Ovary (tissue), 9 donors: ENCODE measurements around the gene ACE. TPM values are rescaled to one million over a fixed set of nuclear protein-coding genes. Genes with fewer than 3 reads are reported as not detected.

ENCODE experiments used
- DNase-seq, 5 donors: peaks; one replicate each; pipeline ENCODE4 v3.0.0-alpha.2; 2019 to 2020
- H3K27ac ChIP-seq, 2 donors: fragments of 200-600 bp; one replicate each; pipeline versions ENCODE4 v1.5.1 to v1.8.0; 2019 to 2022
- H3K27me3 ChIP-seq: fragments of 200-600 bp; one replicate; pipeline ENCODE4 v1.8.0; 2022
- H3K36me3 ChIP-seq: fragments of 200-600 bp; sonication (generic); one replicate; pipeline ENCODE4 v1.5.1; 2019
- H3K4me1 ChIP-seq: one replicate; pipeline ENCODE4 v1.8.1; 2013; ENCODE audit warnings: mild to moderate bottlenecking, moderate library complexity; ENCODE audit not compliant: insufficient read depth
- H3K4me3 ChIP-seq: fragments of 200-600 bp; sonication (generic); one replicate; pipeline ENCODE4 v1.5.1; 2017
- H3K9me3 ChIP-seq, 2 donors: fragments of 200-600 bp in 1 of 2; sonication (generic) in 1 of 2; one replicate each; pipeline versions ENCODE4 v1.5.1 to v1.8.1; 2013 to 2019; ENCODE audit warnings: mild to moderate bottlenecking in 1 of 2, moderate library complexity in 1 of 2
- EP300 ChIP-seq: sonication (generic); formaldehyde crosslinking; IDR thresholded peaks from one replicate; pipeline ENCODE4 v1.6.1; 2017; ENCODE audit warnings: antibody characterized with exemption
- POLR2A ChIP-seq: fragments of 450-650 bp; IDR thresholded peaks from one replicate; pipeline ENCODE4 v1.6.1; 2017; ENCODE audit warnings: antibody characterized with exemption, mild to moderate bottlenecking, moderate library complexity
- WGBS, 3 donors: extraction: QIAGEN DNeasy Blood & Tissue Kit in 1 of 3; methylation state at CpG; one replicate each; pipeline versions ENCODE4 v1.1.5 to v1.1.7; 2013 to 2017; 5-methylcytosine and 5-hydroxymethylcytosine counted together
- intact Hi-C, 4 donors: fragments of 100-400 bp; cut with DNase I; formaldehyde crosslinking; loops; one replicate each; pipeline versions ENCODE4 v1.11.0 to v1.15.1; 2022 to 2023
- polyA plus RNA-seq, 2 donors: library from polyadenylated mRNA; stranded (reverse); fragments of 200-250 nt in 1 of 2; fragments of 350-450 nt in 1 of 2; fragmentation: Illumina TruSeq in 1 of 2; extraction: RNeasy Lipid Tissue Mini Kit (QIAGEN cat#74804) in 1 of 2; gene quantifications; one replicate each; pipeline ENCODE4 v1.2.3, GENCODE V29; 2013 to 2014
- total RNA-seq, 7 donors: library from RNA; depleted of rRNA in 2 of 7; stranded (reverse); fragments of >200 nt in 2 of 7; fragmentation: NEBNext Ultra II Directional in 3 of 7; extraction: Animal tissue kit (Norgen Biotek cat#: 25700) in 3 of 7; gene quantifications; one replicate each; pipeline versions ENCODE4 v1.1.0 to v1.2.4, GENCODE V29; 2016 to 2023
- TF ChIP-seq, protein P1 (sequence below), 3 donors: fragments of 450-650 bp in 2 of 3; fragments of 200-600 bp in 1 of 3; IDR thresholded peaks; one replicate each; pipeline versions ENCODE4 v1.5.1 to v1.8.0; 2016 to 2022; ENCODE audit warnings: antibody characterized with exemption in 3 of 3, mild to moderate bottlenecking in 1 of 3
- donor health status: DM: no; HTN: no; CAD: no; lungs with moderate emphysema.
- donor health status: DM: no; HTN: no; CAD: no.
- donor health status: Bipolar disorder and iron deficiency.
- donor health status: DM: yes; HTN: yes; CAD: no.
- donor health status: DM: no; HTN: no; CAD: no.
- donor health status: DM: yes; HTN: yes; CAD: no.

The ACE gene
- total and polyA plus RNA-seq, 9 donors, result 2.9 to 8.1 (median 5.1) TPM

DNA sequence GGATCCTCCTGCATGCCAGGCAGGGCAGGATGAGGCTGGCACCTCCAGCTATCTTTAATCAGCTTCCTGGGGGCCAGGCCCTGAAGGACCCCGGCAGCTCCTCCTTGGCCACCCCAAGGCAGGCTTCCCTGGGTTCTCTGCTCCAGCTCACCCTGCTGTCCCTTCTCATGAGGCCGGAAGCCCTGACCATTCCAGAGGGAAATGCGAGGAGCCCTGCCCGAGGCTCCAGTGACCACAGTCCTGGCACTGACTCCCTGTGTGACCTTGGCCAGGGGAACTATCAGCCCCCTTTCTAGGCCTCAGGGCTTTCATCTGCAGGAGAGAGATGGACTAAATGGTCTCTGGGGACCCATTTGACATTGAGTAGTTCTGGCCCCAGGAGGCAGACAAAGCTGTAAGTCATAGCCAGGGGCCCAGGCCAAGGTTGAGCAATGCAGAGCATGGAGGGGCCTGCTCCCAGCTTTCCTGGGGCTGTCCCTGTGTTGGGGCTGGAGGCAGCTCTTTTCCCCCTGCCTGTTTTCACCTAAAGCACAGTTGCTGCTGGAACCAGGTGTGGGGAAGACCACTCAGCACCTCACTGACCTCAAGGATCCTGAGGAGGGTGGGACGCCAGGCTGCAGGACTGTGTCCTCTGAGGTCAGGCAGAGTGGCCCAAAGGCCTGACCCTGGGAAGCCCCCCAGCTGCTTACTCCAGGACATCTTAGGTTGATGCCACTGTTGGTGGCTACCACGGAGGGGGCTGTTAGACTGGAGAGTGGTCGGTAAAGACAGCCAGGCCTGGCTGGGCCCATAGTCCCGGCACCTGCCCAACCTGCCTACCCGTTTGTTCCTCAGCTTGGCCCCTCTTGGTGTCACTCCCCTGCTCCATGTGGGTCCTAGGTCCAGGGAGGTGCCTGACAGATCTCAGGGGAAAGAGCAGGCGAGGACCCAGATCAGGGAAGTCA lies 54.4 kb downstream of the ACE start:
- peak in 2 of 5 donors; percentile 31 to 45 for DNase-seq

DNA sequence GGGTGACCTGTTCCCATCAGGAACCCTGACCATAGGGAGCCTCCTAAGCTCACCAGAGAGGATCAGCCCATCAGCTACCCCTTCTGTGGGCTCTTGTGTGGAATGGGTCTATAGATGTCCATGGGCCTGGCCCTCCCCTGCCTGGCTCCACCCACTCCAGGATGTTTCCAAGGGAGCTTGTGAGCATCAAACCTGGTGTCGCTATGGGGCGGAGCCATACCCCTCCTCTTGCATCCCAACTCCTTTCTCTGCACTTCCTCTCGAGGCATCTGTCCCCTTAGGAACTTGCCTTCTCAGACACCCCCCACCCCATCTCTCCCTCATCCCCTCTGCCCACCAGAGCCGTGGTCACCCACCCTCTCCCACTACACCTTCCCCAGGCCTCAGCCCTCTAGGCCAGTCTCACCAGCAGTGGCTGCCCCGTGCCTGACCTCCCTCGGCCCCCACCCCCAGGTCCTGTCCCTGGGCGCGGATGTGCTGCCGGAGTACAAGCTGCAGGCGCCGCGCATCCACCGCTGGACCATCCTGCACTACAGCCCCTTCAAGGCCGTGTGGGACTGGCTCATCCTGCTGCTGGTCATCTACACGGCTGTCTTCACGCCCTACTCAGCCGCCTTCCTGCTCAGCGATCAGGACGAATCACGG lies 56.7 kb downstream of the ACE start:
- intact Hi-C loops, result no loop called here
- 83 to 85% (median 85%) methylated on average over 19 to 20 of the region's 20 CpGs for WGBS, 3 donors
- Histone ChIP-seq H3K27ac (no peak overlapping the region), H3K36me3 (no peaks in the 10 kb centered on the region), H3K4me3 (no peak overlapping the region), H3K9me3 (no peaks in the 10 kb centered on the region), H3K27me3 (no peaks in the 10 kb centered on the region), H3K4me1 (no peaks in the 10 kb centered on the region)
- TF ChIP-seq POLR2A (no peak), EP300 (no peak)
- TF ChIP-seq, protein P1, sequence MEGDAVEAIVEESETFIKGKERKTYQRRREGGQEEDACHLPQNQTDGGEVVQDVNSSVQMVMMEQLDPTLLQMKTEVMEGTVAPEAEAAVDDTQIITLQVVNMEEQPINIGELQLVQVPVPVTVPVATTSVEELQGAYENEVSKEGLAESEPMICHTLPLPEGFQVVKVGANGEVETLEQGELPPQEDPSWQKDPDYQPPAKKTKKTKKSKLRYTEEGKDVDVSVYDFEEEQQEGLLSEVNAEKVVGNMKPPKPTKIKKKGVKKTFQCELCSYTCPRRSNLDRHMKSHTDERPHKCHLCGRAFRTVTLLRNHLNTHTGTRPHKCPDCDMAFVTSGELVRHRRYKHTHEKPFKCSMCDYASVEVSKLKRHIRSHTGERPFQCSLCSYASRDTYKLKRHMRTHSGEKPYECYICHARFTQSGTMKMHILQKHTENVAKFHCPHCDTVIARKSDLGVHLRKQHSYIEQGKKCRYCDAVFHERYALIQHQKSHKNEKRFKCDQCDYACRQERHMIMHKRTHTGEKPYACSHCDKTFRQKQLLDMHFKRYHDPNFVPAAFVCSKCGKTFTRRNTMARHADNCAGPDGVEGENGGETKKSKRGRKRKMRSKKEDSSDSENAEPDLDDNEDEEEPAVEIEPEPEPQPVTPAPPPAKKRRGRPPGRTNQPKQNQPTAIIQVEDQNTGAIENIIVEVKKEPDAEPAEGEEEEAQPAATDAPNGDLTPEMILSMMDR (IDR thresholded peaks at IDR 0.05), result no peak
- no peak for DNase-seq

More for the DNA sequence above, 54.4 kb downstream of the ACE start:
- Histone ChIP-seq H3K27ac (no peak overlapping the region), H3K27me3 (no peaks in the 10 kb centered on the region), H3K36me3 (no peaks in the 10 kb centered on the region), H3K9me3 (no peaks in the 10 kb centered on the region), H3K4me3 (no peak overlapping the region), H3K4me1 (no peaks in the 10 kb centered on the region)
- intact Hi-C loops, result no loop called here
- WGBS, 3 donors, result 78 to 84% (median 84%) methylated on average over 10 of the region's 10 CpGs
- TF ChIP-seq EP300 (no peak), POLR2A (no peak)
- TF ChIP-seq, protein P1 (IDR thresholded peaks at IDR 0.05), result no peak

DNA sequence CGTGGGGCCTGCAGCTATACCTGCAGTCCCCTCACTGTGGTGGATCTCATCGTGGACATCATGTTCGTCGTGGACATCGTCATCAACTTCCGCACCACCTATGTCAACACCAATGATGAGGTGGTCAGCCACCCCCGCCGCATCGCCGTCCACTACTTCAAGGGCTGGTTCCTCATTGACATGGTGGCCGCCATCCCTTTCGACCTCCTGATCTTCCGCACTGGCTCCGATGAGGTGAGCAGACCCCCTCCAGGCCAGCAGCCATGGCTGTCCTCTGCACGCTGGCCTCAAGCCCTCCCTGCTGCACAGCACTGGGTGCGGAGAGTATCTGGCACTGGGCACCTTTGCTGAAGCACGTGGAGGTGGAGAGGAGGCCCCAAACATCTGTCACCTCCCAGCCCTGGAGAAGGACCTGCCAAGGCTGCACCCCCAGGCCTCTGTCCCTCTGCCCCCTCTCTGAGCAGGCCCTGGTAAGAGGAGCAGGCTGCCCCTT lies 57.3 kb downstream of the ACE start:
- TF ChIP-seq POLR2A, result no peak
- TF ChIP-seq, protein P1 (IDR thresholded peaks at IDR 0.05), result no peak
- TF ChIP-seq EP300, result no peak
- Histone ChIP-seq H3K4me1 (no peaks in the 10 kb centered on the region), H3K27ac (no peak overlapping the region), H3K27me3 (no peaks in the 10 kb centered on the region), H3K4me3 (no peak overlapping the region), H3K36me3 (no peaks in the 10 kb centered on the region), H3K9me3 (no peaks in the 10 kb centered on the region)
- 90 to 92% (median 90%) methylated on average over 17 of the region's 17 CpGs for WGBS, 3 donors
- intact Hi-C loops, result no loop called here
- DNase-seq, result no peak

DNA sequence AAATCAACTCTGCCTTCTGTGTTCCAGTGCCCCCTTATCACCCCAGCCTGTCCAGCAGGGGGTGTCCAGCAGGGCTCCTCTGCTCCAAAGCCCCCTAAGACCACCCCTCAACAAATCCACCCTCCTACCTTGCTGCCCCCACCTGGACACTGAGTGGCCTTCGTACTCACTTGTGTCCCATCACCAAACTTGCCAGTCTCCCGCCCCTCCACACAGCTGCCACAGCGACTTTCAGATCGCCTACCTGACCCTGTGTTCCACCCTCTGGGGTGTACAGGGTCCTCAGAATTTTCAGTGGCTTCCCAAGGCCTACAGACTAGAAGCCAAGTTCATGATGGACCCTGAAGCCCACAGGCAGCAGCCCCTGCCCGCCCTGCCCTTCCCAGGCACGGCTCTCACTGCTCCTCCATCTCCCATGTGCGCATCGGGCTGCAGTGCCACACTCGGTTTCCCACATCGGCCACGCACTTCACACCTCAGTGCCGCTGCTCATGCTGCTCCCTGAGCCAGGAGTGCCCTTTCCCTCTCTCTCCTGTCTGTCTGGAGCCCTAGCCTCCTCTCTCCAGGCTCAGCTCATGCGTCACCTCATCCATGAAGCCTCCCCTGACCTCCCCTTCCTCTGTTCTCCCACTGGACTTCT lies 58.1 kb downstream of the ACE start:
- no peak overlapping the region for H3K4me3 ChIP-seq
- no peaks in the 10 kb centered on the region for H3K4me1 ChIP-seq
- TF ChIP-seq POLR2A, result no peak
- 82 to 86% (median 85%) methylated on average over 13 of the region's 13 CpGs for WGBS, 3 donors
- H3K36me3 ChIP-seq, result no peaks in the 10 kb centered on the region
- H3K9me3 ChIP-seq, result no peaks in the 10 kb centered on the region
- no peak overlapping the region for H3K27ac ChIP-seq
- intact Hi-C loops, result no loop called here
- DNase-seq, result no peak
- no peaks in the 10 kb centered on the region for H3K27me3 ChIP-seq
